ENCODE measurements around the gene FAM185A.
A peak's percentile ranks its signal among the peaks of the same experiment; 100 is the strongest.
"Not testable (repeated sequence)": the region's sequence is repeated elsewhere in the genome, so short reads cannot be mapped to it uniquely, and the experiment has no call there.

FAM185A gene

GRCh38 chr7:102836191-102836919 is 87.6 kb downstream of the FAM185A start:
- no peak for TF ChIP-seq CTCF (IDR thresholded peaks at IDR 0.05; ENCODE audit: extremely low read depth, missing control alignments)
- DNase-seq (ENCODE audit: low spot score), result no peak

GRCh38 chr7:102836977-102837376 is 88.2 kb downstream of the FAM185A start:
- no peak for DNase-seq (ENCODE audit: low spot score)

GRCh38 chr7:102837802-102838201 is 89.0 kb downstream of the FAM185A start:
- no peak for TF ChIP-seq CTCF (IDR thresholded peaks at IDR 0.05; ENCODE audit: extremely low read depth, missing control alignments)
- no peak for DNase-seq (ENCODE audit: low spot score)

More at GRCh38 chr7:102836977-102837376, 88.2 kb downstream of the FAM185A start:
- TF ChIP-seq CTCF (IDR thresholded peaks at IDR 0.05; ENCODE audit: extremely low read depth, missing control alignments), result no peak

- DNase-seq (ENCODE audit: low spot score), result not testable (repeated sequence)
These were observed 89.8 kb downstream of the FAM185A start for GRCh38 chr7:102838572-102839101.

- no peak for TF ChIP-seq CTCF (IDR thresholded peaks at IDR 0.05; ENCODE audit: extremely low read depth, missing control alignments)
These were observed 91.6 kb downstream of the FAM185A start for GRCh38 chr7:102840404-102840803.

GRCh38 chr7:102841290-102841689 is 92.5 kb downstream of the FAM185A start:
- no peak for TF ChIP-seq CTCF (IDR thresholded peaks at IDR 0.05; ENCODE audit: extremely low read depth, missing control alignments)
- DNase-seq (ENCODE audit: low spot score), result no peak

More at GRCh38 chr7:102840404-102840803, 91.6 kb downstream of the FAM185A start:
- DNase-seq (ENCODE audit: low spot score), result no peak

- TF ChIP-seq CTCF (IDR thresholded peaks at IDR 0.05; ENCODE audit: extremely low read depth, missing control alignments), result no peak
- DNase-seq (ENCODE audit: low spot score), result no peak
These were observed 93.5 kb downstream of the FAM185A start for GRCh38 chr7:102842284-102842683.

GRCh38 chr7:102843850-102844249 is 95.1 kb downstream of the FAM185A start:
- peak; percentile 25 for DNase-seq (ENCODE audit: low spot score)

More at GRCh38 chr7:102843850-102844249, 95.1 kb downstream of the FAM185A start:
- TF ChIP-seq CTCF (IDR thresholded peaks at IDR 0.05; ENCODE audit: extremely low read depth, missing control alignments), result no peak
